Measurements from ENCODE around the gene BRSK1.

- TF ChIP-seq CTCF (IDR thresholded peaks at IDR 0.05), result no peak
- TF ChIP-seq POLR2A (IDR thresholded peaks at IDR 0.05), result no peak
- TF ChIP-seq EP300 (IDR thresholded peaks at IDR 0.05), result no peak
Measured at GRCh38 chr19:55275851-55276719, 7.7 kb upstream of the BRSK1 start.
